Activated CD4-positive, alpha-beta T cell treated with anti-CD3 and anti-CD28 coated beads, Interleukin-2, amount 10 ng/mL, durations not matched to agents 7 days and 5 days (primary cell): Measurements from ENCODE around the gene SEMA4C. TPM values are rescaled to one million over a fixed set of nuclear protein-coding genes. Genes with fewer than 3 reads are reported as not detected.

Source experiments
- CTCF ChIA-PET: fragments of 350-600 bp; sonication (Branson Sonifier 250); formaldehyde crosslinking; loops from one replicate; lab custom pipeline; 2021; ENCODE audit warnings: antibody characterized with exemption; lab: Charles Lee
- POLR2A ChIA-PET: fragments of 350-600 bp; sonication (Branson Sonifier 250); formaldehyde crosslinking; loops from one replicate; lab custom pipeline; 2021; ENCODE audit warnings: antibody characterized with exemption; lab: Charles Lee
- DNase-seq: peaks from one replicate; pipeline ENCODE4 v3.0.0-alpha.2; 2020
- H3K27ac Mint-ChIP-seq: one replicate; pipeline ENCODE4 v1.8.0; 2021; ENCODE audit warnings: mild to moderate bottlenecking, moderate library complexity, mixed read lengths
- H3K27me3 Mint-ChIP-seq: one replicate; pipeline ENCODE4 v1.8.0; 2021; ENCODE audit warnings: mixed read lengths
- H3K36me3 Mint-ChIP-seq: one replicate; pipeline ENCODE4 v1.8.0; 2021; ENCODE audit warnings: low read depth, mixed read lengths
- H3K4me1 Mint-ChIP-seq: one replicate; pipeline ENCODE4 v1.8.0; 2021; ENCODE audit warnings: mixed read lengths
- H3K4me3 Mint-ChIP-seq: one replicate; pipeline ENCODE4 v1.8.0; 2021; ENCODE audit warnings: mild to moderate bottlenecking, moderate library complexity, mixed read lengths
- H3K9me3 Mint-ChIP-seq: one replicate; pipeline ENCODE4 v1.8.0; 2021; ENCODE audit warnings: mixed read lengths
- total RNA-seq, 2 experiments: library from RNA; stranded (reverse); gene quantifications; one replicate each; pipeline ENCODE4 v1.2.3, GENCODE V29; 2021

Gene SEMA4C
- total RNA-seq, 2 experiments from 2014 or later = 25.5 to 35.4 TPM

DNA sequence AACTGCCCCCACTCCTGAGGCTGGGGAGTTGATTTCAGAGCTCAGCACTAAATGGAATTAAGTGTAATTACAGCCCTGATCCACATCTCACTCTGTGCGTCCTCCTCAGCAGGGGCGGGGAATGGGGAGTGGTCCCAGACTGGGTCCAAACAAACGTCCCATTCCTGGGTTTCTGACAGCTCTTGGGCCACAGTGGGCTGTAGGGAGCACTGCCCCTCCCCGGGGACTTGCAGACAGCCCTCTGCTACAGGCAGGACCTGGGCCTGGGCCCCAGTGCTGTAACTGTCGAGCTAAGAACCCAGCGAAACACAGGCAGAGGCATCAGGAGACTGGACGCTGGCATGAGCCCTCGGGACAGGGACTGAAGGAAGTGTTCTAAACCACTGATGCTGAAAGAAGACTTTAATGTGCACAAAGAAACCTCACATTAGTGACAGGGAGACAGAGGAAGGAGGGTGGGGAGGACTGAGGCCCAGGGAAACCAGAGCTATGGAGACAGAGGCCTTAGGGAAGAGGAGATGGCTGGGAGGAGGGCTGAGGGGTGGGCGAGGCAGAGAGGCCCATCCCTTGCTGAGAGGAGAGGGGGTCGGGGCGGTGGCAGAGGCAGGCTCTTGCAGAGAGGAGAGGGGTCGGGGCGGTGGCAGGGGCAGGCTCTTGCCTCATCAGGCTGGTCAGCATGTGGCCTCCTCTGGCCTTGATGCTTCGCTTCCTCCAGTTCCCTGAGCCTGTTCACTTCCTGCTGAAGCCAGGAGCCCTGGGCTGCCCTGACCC lies 5.8 kb upstream of the SEMA4C start:
- ChIA-PET POLR2A (no interaction called here), CTCF (interaction anchor here (1.7 to 1.8 kb wide), 2 partner anchors 16 to 18 kb away, joined by 5 read pairs; partner anchors contain the start of gene ANKRD39)
- peaks cover 11% of the 10 kb centered on the region for H3K27me3 Mint-ChIP-seq
- no peak for DNase-seq
- no peaks in the 10 kb centered on the region for H3K9me3 Mint-ChIP-seq
- H3K4me3 Mint-ChIP-seq = no peak overlapping the region
- H3K27ac Mint-ChIP-seq = no peak overlapping the region
- H3K36me3 Mint-ChIP-seq = no peaks in the 10 kb centered on the region
- H3K4me1 Mint-ChIP-seq = peaks cover 15% of the 10 kb centered on the region

DNA sequence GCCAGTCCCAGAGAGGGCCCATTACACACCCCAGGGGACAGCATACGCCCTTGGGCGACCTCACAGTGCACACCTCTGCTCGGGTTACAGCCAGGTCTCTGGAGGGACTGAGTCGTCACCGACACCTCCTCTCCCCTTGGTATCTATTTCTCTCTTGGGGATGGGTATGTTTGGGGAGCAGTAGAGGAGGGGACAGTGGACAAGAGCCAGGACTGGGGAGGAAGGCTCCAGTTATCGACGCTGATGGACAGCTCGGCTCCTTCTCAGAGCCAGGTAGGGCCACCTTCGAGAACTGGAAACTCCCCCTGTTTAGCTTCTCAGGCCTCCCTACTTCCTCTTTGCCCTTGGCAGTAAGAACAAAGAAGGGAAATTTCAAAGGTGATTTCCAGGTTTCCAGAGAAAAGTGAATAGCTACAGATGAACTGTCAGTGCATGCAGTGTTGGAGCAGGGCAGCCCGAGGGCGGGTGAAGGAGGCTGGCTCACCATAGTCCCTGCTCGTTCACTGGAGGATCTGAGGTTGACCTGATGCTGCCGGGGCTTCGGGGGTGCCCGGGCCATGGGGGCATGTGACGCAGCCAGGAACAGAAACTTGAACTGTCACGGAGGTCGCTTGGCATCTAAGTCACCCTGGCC lies 4.4 kb upstream of the SEMA4C start:
- DNase-seq = no peak
- Mint-ChIP-seq H3K27me3 (peaks cover 13% of the 10 kb centered on the region), H3K27ac (peak overlapping the region; percentile 75), H3K4me1 (peaks cover 20% of the 10 kb centered on the region), H3K4me3 (no peak overlapping the region), H3K36me3 (peaks cover 2% of the 10 kb centered on the region), H3K9me3 (no peaks in the 10 kb centered on the region)
- POLR2A ChIA-PET = no interaction called here
- CTCF ChIA-PET = interaction anchor here (0.6 to 2.3 kb wide), 8 partner anchors 13 to 241 kb away, joined by 3 to 7 read pairs (median 4); partner anchors contain the start of gene ANKRD39

DNA sequence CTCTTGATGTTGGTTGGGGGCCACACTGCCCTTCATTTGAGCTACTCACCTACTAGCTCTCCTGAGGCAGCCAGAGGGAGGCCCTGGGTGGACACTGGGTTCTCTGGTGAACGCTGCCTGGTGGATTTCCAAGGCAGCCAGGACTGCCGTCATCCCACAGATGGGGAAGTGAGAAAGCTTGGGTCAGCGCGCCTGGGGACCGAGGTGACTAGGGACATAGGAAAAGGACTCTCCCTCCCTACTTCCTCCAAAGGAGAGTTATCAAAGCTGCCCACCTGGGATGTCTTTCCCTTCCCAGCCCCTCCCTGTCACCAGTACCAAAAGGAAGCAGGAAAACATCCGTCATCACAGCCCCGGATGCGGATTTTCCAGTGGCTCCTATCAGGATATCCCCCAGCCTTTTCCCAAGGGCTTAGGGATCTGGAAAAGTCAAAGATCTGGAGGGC lies 3.8 kb upstream of the SEMA4C start:
- Mint-ChIP-seq H3K36me3 (peaks cover 2% of the 10 kb centered on the region), H3K27me3 (peaks cover 13% of the 10 kb centered on the region), H3K4me1 (peaks cover 20% of the 10 kb centered on the region), H3K9me3 (no peaks in the 10 kb centered on the region), H3K27ac (no peak overlapping the region), H3K4me3 (no peak overlapping the region)
- no peak for DNase-seq
- CTCF ChIA-PET = interaction anchor here (0.8 to 2.3 kb wide), 3 partner anchors 16 to 80 kb away, joined by 4 to 7 read pairs (median 5); partner anchors contain the start of gene ANKRD39
- POLR2A ChIA-PET = no interaction called here

DNA sequence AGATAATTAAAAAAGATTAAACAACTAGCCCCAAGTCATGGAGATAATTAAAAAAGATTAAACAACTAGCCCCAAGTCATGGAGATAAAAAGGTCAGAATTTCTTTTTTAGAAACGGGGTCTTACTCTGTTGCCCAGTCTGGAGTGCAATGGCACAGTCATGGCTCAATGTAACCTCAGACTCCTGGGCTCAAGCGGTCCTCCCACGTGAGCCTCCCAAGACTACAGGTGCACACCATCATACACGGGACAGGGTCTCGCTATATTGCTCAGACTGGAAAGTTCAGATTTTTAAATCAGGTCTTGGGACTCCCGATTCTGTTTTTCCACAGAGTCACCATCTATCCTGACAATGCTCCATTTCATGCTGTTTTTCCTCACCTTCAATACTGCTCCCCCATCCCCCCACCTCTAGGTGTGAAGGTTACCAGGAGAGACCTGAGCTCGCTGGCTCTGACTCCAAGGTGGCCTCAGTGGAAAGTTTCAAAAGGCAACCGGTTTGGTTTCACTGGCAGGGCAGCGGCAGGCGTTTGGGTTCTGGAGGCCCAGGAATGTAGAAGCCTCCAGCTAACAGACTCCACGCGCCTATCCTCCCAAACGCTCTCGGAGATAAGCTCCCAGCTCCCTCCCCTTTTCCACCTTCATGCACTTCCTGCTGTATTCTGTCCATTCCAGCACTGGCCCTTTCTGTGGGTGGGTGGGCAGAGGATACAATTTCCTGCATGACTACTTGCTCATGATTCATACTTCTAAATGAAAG lies 2.9 kb upstream of the SEMA4C start:
- no peak for DNase-seq
- Mint-ChIP-seq H3K9me3 (no peaks in the 10 kb centered on the region), H3K27me3 (peaks cover 13% of the 10 kb centered on the region), H3K36me3 (peaks cover 2% of the 10 kb centered on the region), H3K4me1 (peaks cover 25% of the 10 kb centered on the region), H3K27ac (no peak overlapping the region), H3K4me3 (no peak overlapping the region)
- POLR2A ChIA-PET = no interaction called here
- CTCF ChIA-PET = interaction anchor here (0.8 to 2.3 kb wide), 5 partner anchors 15 to 81 kb away, joined by 4 to 15 read pairs (median 5); partner anchors contain the start of gene ANKRD39

DNA sequence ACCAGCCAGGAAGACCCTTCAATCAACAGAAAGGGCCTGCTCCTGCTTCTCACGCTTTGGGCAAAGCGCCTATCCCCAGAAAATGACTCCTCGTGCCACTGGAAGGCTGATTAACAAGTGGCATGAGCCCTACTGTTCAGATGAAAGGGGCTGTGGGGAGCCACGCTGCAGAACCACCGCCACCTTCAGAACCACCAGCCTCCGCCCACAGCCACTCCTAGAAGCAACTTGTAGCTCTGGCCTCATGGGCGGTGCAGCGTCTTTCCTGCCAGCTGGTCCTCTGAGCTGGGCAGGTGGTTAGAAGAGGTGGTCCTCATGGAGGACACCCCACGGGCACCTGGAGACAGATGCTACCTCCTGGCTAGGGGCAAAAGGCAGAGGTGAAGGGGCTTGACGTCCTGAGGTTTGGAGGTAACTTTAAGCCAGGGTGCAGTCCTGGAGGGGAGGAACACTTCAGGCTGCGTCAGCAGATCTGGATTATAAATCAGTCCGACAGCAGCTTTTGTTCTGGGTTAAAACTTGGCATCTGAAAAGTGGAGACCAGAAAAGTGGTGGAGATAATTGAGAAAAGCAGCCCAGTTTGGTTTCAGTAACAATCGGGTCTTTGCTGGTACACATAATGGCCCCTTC lies 861 bp upstream of the SEMA4C start:
- peak; percentile 72 for DNase-seq
- Mint-ChIP-seq H3K4me1 (peaks cover 41% of the 10 kb centered on the region), H3K36me3 (peaks cover 11% of the 10 kb centered on the region), H3K4me3 (peak overlapping the region; percentile 81), H3K27me3 (peaks cover 13% of the 10 kb centered on the region), H3K9me3 (no peaks in the 10 kb centered on the region), H3K27ac (peak overlapping the region; percentile 90)
- POLR2A ChIA-PET = no interaction called here
- CTCF ChIA-PET = interaction anchor here (0.6 to 2.2 kb wide), 5 partner anchors 13 to 1792 kb away, joined by 3 to 15 read pairs (median 4); partner anchors contain the start of gene ANKRD39

DNA sequence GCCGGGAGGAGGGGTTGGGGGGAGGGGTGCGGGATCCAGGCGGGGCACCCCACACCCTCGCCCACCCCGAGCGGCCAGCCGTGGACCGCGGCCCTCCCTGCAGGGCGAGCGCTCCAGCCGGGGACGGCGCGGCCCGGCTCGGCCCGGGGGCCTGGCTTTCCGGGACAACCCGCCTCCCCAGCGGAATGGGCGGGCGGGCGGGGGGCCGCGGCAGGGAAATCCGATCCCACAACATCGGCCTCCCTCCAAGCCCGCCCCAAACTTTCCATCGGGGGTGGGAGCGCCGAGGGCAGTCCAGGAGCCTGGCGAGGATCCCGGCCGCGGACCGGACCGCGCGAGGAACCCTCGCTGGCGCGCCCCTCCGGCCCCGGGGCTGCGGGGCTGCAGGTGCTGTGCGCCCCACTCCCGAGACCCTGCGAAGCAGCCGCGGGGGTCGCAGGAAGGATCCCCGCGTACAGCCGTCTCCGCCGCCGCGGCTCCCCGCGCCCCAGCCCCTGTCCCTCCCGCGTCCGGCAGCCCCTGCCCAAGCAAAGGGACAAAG lies 529 bp downstream of the SEMA4C start:
- H3K4me3 Mint-ChIP-seq = peak overlapping the region; percentile 69
- ChIA-PET POLR2A (no interaction called here), CTCF (interaction anchor here (1.0 to 4.4 kb wide), 4 partner anchors 9 to 22 kb away, joined by 3 to 39 read pairs (median 7); partner anchors contain the start of gene ANKRD39)
- no peak for DNase-seq
- H3K9me3 Mint-ChIP-seq = no peaks in the 10 kb centered on the region
- no peak overlapping the region for H3K27ac Mint-ChIP-seq
- H3K27me3 Mint-ChIP-seq = peaks cover 13% of the 10 kb centered on the region
- peaks cover 43% of the 10 kb centered on the region for H3K4me1 Mint-ChIP-seq
- H3K36me3 Mint-ChIP-seq = peaks cover 16% of the 10 kb centered on the region

DNA sequence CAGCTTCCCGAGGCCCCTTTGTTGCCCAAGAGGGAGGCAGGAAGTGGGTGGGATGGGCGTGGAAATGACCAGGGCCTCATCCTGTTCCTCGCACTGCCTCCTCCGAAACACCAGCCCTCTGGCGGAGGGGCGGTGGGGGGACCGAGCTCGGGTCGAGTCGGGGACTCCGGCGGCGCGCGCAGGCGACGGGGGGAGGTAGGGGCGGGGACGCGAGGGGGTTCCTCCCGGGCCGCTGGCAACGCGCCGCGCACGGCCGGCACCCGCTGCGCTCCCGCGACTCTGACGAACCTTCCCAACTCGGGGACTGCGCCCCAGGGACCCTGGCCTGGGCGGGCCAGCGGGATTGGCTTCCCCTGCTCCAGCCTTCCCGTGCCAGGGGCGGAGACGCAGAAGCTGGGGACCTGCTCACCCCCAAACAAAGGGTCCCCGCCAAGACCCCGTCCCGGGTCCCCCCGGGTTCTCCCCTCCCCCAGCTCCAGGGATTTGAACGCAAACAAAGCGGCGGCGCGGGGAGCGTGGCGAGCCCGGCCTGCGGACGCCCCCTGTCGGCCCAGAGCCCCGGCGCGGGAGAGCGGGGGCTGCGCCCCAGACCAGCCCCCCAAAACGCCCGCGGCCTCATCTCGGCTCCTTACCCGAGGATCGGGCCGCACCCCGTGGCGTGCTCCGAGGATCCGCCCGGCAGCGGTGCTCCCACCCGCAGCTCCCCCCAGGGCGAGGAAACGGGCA lies 1.2 kb downstream of the SEMA4C start:
- Mint-ChIP-seq H3K27ac (peak overlapping the region; percentile 85), H3K4me1 (peaks cover 38% of the 10 kb centered on the region), H3K27me3 (peaks cover 10% of the 10 kb centered on the region), H3K36me3 (peaks cover 16% of the 10 kb centered on the region), H3K4me3 (peak overlapping the region; percentile 79), H3K9me3 (no peaks in the 10 kb centered on the region)
- peak; percentile 70 for DNase-seq
- POLR2A ChIA-PET = no interaction called here
- CTCF ChIA-PET = interaction anchor here (0.6 to 4.4 kb wide), 14 partner anchors 9 to 101 kb away, joined by 3 to 39 read pairs (median 3); partner anchors contain the start of gene ANKRD39

DNA sequence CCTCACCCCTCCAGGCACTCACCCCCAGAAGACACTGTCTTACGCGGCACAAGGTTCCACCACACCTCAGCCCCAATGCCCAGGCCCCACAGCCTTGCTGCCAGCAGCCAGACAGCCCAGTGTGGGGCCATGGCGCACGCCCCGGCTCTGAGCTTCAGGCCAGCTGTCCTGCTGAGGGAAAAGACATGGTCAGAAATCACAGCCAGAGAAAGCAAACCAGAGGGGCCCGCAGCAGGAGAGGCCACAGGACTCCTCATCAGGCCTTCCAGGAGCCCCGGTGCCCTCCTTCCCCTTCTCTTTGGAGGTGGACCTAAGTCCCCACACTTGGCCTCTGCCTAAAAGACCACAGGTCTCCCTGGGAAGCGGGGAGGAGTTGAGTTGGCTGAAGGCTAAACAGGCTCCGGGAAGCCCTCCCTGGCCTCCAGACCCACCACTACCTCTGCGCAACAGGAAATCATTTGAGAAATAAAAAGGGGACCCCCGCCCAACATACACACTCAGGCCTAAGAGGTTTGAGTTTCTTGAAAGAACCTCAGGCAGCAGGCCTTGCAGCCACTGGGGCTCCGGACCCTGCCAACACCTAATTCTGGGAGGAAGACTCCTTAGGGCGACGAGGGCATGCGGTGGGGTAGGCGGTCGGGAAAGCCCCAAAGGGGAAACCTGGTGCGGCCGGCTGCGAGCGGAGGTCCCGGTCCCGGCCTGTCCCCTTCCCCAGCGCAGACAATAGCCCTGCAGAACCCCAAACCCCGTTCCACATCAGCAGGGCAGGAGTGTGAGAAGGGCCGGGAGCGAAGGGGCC lies 1.9 kb downstream of the SEMA4C start:
- peaks cover 43% of the 10 kb centered on the region for H3K4me1 Mint-ChIP-seq
- no peaks in the 10 kb centered on the region for H3K9me3 Mint-ChIP-seq
- ChIA-PET POLR2A (no interaction called here), CTCF (interaction anchor here (0.6 to 4.4 kb wide), 14 partner anchors 8 to 101 kb away, joined by 3 to 39 read pairs (median 3); partner anchors contain the start of gene ANKRD39)
- DNase-seq = no peak
- peak overlapping the region; percentile 85 for H3K27ac Mint-ChIP-seq
- H3K27me3 Mint-ChIP-seq = peaks cover 10% of the 10 kb centered on the region
- H3K36me3 Mint-ChIP-seq = peaks cover 21% of the 10 kb centered on the region
- peak overlapping the region; percentile 79 for H3K4me3 Mint-ChIP-seq

DNA sequence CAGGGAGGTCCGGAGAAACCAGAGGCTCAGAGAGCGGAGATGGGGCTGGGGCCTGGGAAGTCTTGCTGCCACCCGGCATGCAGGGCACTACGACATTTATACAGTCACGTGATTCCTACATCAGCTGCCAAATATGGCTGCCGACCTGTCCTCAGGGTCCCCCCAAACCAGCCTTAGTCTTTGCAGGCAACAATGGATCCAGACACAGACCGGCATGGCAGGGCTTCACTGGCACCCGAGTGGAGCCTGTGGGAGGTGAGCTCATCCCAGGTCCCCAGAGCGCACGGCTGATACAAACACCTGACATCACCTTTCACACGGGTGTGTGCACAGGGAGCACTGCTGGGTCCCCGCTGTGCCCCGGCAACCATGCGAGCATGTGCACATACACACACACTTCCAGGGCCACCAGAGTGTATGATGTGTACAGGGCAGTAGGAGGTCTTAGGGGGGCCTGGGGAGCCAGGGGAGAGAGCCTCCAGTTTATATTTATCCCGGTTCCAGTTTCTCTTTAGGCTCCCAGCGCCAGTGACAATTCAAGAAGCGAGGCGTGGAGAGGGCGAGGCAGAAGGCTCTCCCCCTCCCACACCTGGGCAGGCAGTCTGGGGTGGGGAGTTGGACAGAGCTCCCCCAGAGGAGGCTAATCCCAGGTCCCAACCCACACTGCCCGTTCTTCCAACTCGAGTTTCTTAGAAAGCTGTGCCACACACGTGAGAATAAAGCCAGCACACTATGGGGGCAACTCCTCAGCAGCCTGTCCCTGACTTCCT lies 2.7 kb downstream of the SEMA4C start:
- ChIA-PET POLR2A (no interaction called here), CTCF (interaction anchor here (1.0 to 4.4 kb wide), 4 partner anchors 10 to 90 kb away, joined by 3 to 39 read pairs (median 5); partner anchors contain the start of gene ANKRD39)
- Mint-ChIP-seq H3K36me3 (peaks cover 23% of the 10 kb centered on the region), H3K4me3 (peak overlapping the region; percentile 79), H3K27ac (peak overlapping the region; percentile 85), H3K27me3 (peaks cover 10% of the 10 kb centered on the region), H3K9me3 (no peaks in the 10 kb centered on the region), H3K4me1 (peaks cover 44% of the 10 kb centered on the region)
- DNase-seq = no peak

DNA sequence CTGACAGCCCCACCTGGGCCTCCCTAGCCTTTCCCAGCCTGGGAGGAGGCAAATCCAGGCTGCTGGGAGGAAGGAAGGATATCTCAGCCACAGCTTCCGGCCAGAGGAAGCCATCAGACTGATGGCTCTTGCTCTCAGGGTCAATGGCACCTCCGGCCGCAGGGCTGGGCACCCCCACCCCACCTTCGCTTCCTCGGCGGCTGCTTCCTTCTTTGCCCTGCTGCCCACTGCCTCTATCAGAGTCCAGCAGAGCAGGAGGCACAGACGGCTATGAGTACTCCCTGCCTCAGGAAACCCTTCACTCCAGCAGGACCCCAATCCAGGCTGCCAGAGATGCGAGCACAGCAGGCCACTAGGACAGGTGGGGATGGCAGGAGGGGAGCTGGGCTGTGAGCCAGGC lies 3.3 kb downstream of the SEMA4C start:
- CTCF ChIA-PET = interaction anchor here (1.0 to 4.4 kb wide), 3 partner anchors 9 to 90 kb away, joined by 3 to 39 read pairs (median 3); partner anchors contain the start of gene ANKRD39
- peak overlapping the region; percentile 54 for H3K27ac Mint-ChIP-seq
- POLR2A ChIA-PET = no interaction called here

More for the DNA sequence above, 3.3 kb downstream of the SEMA4C start:
- Mint-ChIP-seq H3K9me3 (no peaks in the 10 kb centered on the region), H3K4me1 (peaks cover 47% of the 10 kb centered on the region), H3K4me3 (peak overlapping the region; percentile 79), H3K27me3 (peaks cover 10% of the 10 kb centered on the region), H3K36me3 (peaks cover 28% of the 10 kb centered on the region)
- no peak for DNase-seq
